Measurements from ENCODE around the gene ZNF592. TPM values are rescaled to one million over a fixed set of nuclear protein-coding genes. Genes with fewer than 3 reads are reported as not detected.
A peak's percentile ranks its signal among the peaks of the same experiment; 100 is the strongest.

ZNF592 gene
- total and polyA plus RNA-seq, 2 of the 13 experiments (the other 11 are each of a cell fraction or from before 2014, with no cell fraction given), result 8.2 to 9.8 TPM

- TF ChIP-seq ZNF704 (CRISPR knock-in tag; IDR thresholded peaks at IDR 0.05; ENCODE audit: borderline replicate concordance), result no peak; the same call in 1 of the 2 replicates
- TF ChIP-seq NR2C2 (CRISPR knock-in tag; IDR thresholded peaks at IDR 0.05; ENCODE audit: borderline replicate concordance), result no peak; the same call in 1 of the 2 replicates
- TF ChIP-seq ZNF644 (CRISPR knock-in tag; IDR thresholded peaks at IDR 0.05; ENCODE audit: low read depth), result no peak
- no peak; the same call in 2 of the 3 replicates for TF ChIP-seq MXI1 (IDR thresholded peaks at IDR 0.05; ENCODE audit: borderline replicate concordance, low read depth, low read length)
- no peak for TF ChIP-seq AKAP8 (CRISPR knock-in tag; IDR thresholded peaks at IDR 0.05)
- TF ChIP-seq ZNF761 (CRISPR knock-in tag; conservative IDR thresholded peaks at IDR 0.05), result peak; percentile 85
- TF ChIP-seq NBN (conservative IDR thresholded peaks at IDR 0.05), result no peak
- TF ChIP-seq DPF2 (CRISPR knock-in tag; IDR thresholded peaks at IDR 0.05; ENCODE audit: borderline replicate concordance, low read depth), result no peak
- TF ChIP-seq ZNF570 (CRISPR knock-in tag; IDR thresholded peaks at IDR 0.05; ENCODE audit: borderline replicate concordance), result no peak
- peak; percentile 87 for TF ChIP-seq ZNF543 (CRISPR knock-in tag; IDR thresholded peaks at IDR 0.05)
- TF ChIP-seq ZNF362 (CRISPR knock-in tag; IDR thresholded peaks at IDR 0.05; ENCODE audit: borderline replicate concordance), result no peak
- no peak for TF ChIP-seq TERF1 (CRISPR knock-in tag; IDR thresholded peaks at IDR 0.05)
- peak; percentile 50; the same call in 1 of the 2 replicates for TF ChIP-seq ZC3H13 (CRISPR knock-in tag; IDR thresholded peaks at IDR 0.05)
- TF ChIP-seq DMTF1 (CRISPR knock-in tag; IDR thresholded peaks at IDR 0.05), result 0 out of 2 replicates have a peak, but pooled peaks have one; percentile 52
- no peak for TF ChIP-seq IRF1 (CRISPR knock-in tag; IDR thresholded peaks at IDR 0.05; ENCODE audit: low read depth)
- peak; percentile 59; the same call in 1 of the 2 replicates for TF ChIP-seq KDM5A (IDR thresholded peaks at IDR 0.05; ENCODE audit: borderline replicate concordance, low read length)
- TF ChIP-seq MYC (CRISPR knock-in tag; IDR thresholded peaks at IDR 0.05; ENCODE audit: borderline replicate concordance), result 0 out of 2 replicates have a peak, but pooled peaks have one; percentile 12
- no peak for TF ChIP-seq MAF1 (CRISPR knock-in tag; IDR thresholded peaks at IDR 0.05; ENCODE audit: borderline replicate concordance)
- no peak for TF ChIP-seq ZNF264 (CRISPR knock-in tag; IDR thresholded peaks at IDR 0.05)
- no peak for TF ChIP-seq CERS6 (CRISPR knock-in tag; IDR thresholded peaks at IDR 0.05)
- TF ChIP-seq U2AF2 (IDR thresholded peaks at IDR 0.05; ENCODE audit: low read depth, low read length), result no peak
These were observed 747 bp upstream of the ZNF592 start (continued) for GRCh38 chr15:84747416-84748273.
